B cell (primary cell): ENCODE results near the gene RNASE4. TPM values are rescaled to one million over a fixed set of nuclear protein-coding genes. Genes with fewer than 3 reads are reported as not detected.
"Not testable (repeated sequence)": the region's sequence is repeated elsewhere in the genome, so short reads cannot be mapped to it uniquely, and the experiment has no call there.

ENCODE experiments used
- ATAC-seq: fragments of 200-7000 bp; cut with Tn5 transposase; one replicate; pipeline ENCODE4 v1.10.0; 2021; ENCODE audit warnings: low read depth, mild to moderate bottlenecking, moderate number of reproducible peaks, moderate library complexity
- CTCF ChIA-PET: fragments of 350-600 bp; sonication (Branson Sonifier 250); formaldehyde crosslinking; loops from one replicate; lab custom pipeline; 2021; ENCODE audit warnings: antibody characterized with exemption, inconsistent platforms; lab: Charles Lee
- POLR2A ChIA-PET: fragments of 350-600 bp; sonication (Branson Sonifier 250); formaldehyde crosslinking; loops from one replicate; lab custom pipeline; 2021; ENCODE audit warnings: antibody characterized with exemption; lab: Charles Lee
- DNase-seq: peaks from one replicate; pipeline ENCODE4 v3.0.0; 2013
- H2AFZ ChIP-seq: 2 replicates; pipeline ENCODE4 v1.6.1; 2012; ENCODE audit warnings: mild to moderate bottlenecking, low read depth, low read length; ENCODE audit not compliant: insufficient read depth, poor library complexity, severe bottlenecking
- H3K27ac ChIP-seq, 2 donors: 1 replicate in 1 of 2; 2 replicates in 1 of 2; pipeline ENCODE4 v1.5.1; 2012 to 2013; ENCODE audit warnings: low read length in 2 of 2, mild to moderate bottlenecking in 2 of 2, moderate library complexity in 1 of 2
- H3K27me3 ChIP-seq, 4 experiments: fragments of 200-600 bp in 1 of 4; sonication (generic) in 1 of 4; replicated peaks in 1 of 4; 1 replicate in 2 of 4; 2 replicates in 2 of 4; pipeline versions ENCODE4 v1.6.1 to v1.7.0; 2013 to 2016; ENCODE audit warnings: low read length in 3 of 4, mild to moderate bottlenecking in 2 of 4, mixed read lengths in 1 of 4, moderate library complexity in 1 of 4; ENCODE audit not compliant: insufficient read depth in 4 of 4, control insufficient read depth in 3 of 4; ENCODE audit errors: control extremely low read depth in 1 of 4
- H3K36me3 ChIP-seq, 2 experiments: replicated peaks in 1 of 2; 1 replicate in 1 of 2; 2 replicates in 1 of 2; pipeline versions ENCODE4 v1.6.1 to v1.7.1; 2013; ENCODE audit warnings: low read length in 1 of 2; ENCODE audit not compliant: insufficient read depth in 2 of 2, control insufficient read depth in 1 of 2; ENCODE audit errors: control extremely low read depth in 1 of 2, extremely low read depth in 1 of 2
- H3K4me1 ChIP-seq, 2 donors: fragments of 200-600 bp in 1 of 2; sonication (generic) in 1 of 2; 1 replicate in 1 of 2; 2 replicates in 1 of 2; pipeline versions ENCODE4 v1.5.1 to v1.6.1; 2013 to 2017; ENCODE audit warnings: low read length in 2 of 2; ENCODE audit not compliant: control insufficient read depth in 2 of 2, insufficient read depth in 2 of 2
- H3K4me2 ChIP-seq: replicated peaks from 2 replicates; pipeline ENCODE3; 2012; ENCODE audit warnings: mild to moderate bottlenecking, low read depth, low read length; ENCODE audit not compliant: poor library complexity, severe bottlenecking
- H3K4me3 ChIP-seq, 5 experiments: fragments of 200-600 bp in 1 of 5; sonication (generic) in 1 of 5; 1 replicate in 3 of 5; 2 replicates in 2 of 5; pipeline versions ENCODE4 v1.5.1 to v1.7.0; 2011 to 2016; ENCODE audit warnings: low read length in 4 of 5, mild to moderate bottlenecking in 4 of 5, low read depth in 2 of 5, control low read depth in 1 of 5, moderate library complexity in 1 of 5; ENCODE audit not compliant: insufficient read depth in 1 of 5; ENCODE audit errors: control extremely low read depth in 1 of 5, extremely low read depth in 1 of 5
- H3K79me2 ChIP-seq: fragments of 200-600 bp; sonication (generic); one replicate; pipeline ENCODE4 v1.6.0; 2016; ENCODE audit warnings: low read length; ENCODE audit not compliant: control insufficient read depth, insufficient read depth
- H3K9ac ChIP-seq: fragments of 200-600 bp; sonication (generic); 2 replicates; pipeline ENCODE4 v1.6.1; 2017; ENCODE audit warnings: mild to moderate bottlenecking, low read length, moderate library complexity
- H3K9me3 ChIP-seq, 3 donors: one replicate each; pipeline versions ENCODE4 v1.6.1 to v1.7.1; 2013; ENCODE audit warnings: low read length in 2 of 3; ENCODE audit not compliant: control insufficient read depth in 2 of 3, insufficient read depth in 1 of 3; ENCODE audit errors: control extremely low read depth in 1 of 3
- H4K20me1 ChIP-seq: 2 replicates; pipeline ENCODE4 v1.6.0; 2012; ENCODE audit warnings: mild to moderate bottlenecking, low read length; ENCODE audit not compliant: insufficient read depth, control insufficient read depth, poor library complexity, severe bottlenecking
- H3K27ac Mint-ChIP-seq: one replicate; pipeline ENCODE4 v1.8.0; 2021; ENCODE audit warnings: mixed read lengths
- H3K27me3 Mint-ChIP-seq: one replicate; pipeline ENCODE4 v1.8.0; 2021; ENCODE audit warnings: mixed read lengths
- H3K4me1 Mint-ChIP-seq: one replicate; pipeline ENCODE4 v1.8.0; 2021; ENCODE audit warnings: mixed read lengths
- H3K4me3 Mint-ChIP-seq: one replicate; pipeline ENCODE4 v1.8.0; 2021; ENCODE audit warnings: mixed read lengths
- H3K9me3 Mint-ChIP-seq: one replicate; pipeline ENCODE4 v1.8.0; 2022; ENCODE audit warnings: mixed read lengths; ENCODE audit not compliant: insufficient read depth
- EZH2 ChIP-seq: IDR thresholded peaks from 2 replicates; pipeline ENCODE4 v1.6.1; 2012; ENCODE audit warnings: borderline replicate concordance, low read depth, mild to moderate bottlenecking, moderate library complexity, low read length; ENCODE audit not compliant: insufficient read depth, poor library complexity, severe bottlenecking
- WGBS: methylation state at CpG from one replicate; pipeline ENCODE4 v1.1.5; 2013; ENCODE audit warnings: missing lambda C conversion rate; ENCODE audit not compliant: insufficient coverage; 5-methylcytosine and 5-hydroxymethylcytosine counted together
- intact Hi-C: fragments of 100-400 bp; cut with micrococcal nuclease; formaldehyde crosslinking; loops from one replicate; pipeline ENCODE4 v1.10.0; 2022
- polyA plus RNA-seq: library from polyadenylated mRNA; depleted of rRNA; stranded (reverse); fragments of >200 nt; gene quantifications from 2 replicates; pipeline ENCODE4 v1.2.3, GENCODE V29; 2012
- total RNA-seq, 2 donors: library from RNA; stranded (reverse); fragments of 120-200 nt in 1 of 2; gene quantifications; 1 replicate in 1 of 2; 2 replicates in 1 of 2; pipeline versions ENCODE4 v1.2.3 to v1.2.4, GENCODE V29; 2013 to 2022
- TF ChIP-seq, protein P1 (sequence below): fragments of 200-600 bp; IDR thresholded peaks from one replicate; pipeline ENCODE4 v1.8.0; 2022; ENCODE audit warnings: antibody characterized with exemption, mild to moderate bottlenecking

The RNASE4 gene
- total and polyA plus RNA-seq, 2 donors (not counting 1 experiment from before 2014, with no cell fraction given) = 1.8 TPM

DNA sequence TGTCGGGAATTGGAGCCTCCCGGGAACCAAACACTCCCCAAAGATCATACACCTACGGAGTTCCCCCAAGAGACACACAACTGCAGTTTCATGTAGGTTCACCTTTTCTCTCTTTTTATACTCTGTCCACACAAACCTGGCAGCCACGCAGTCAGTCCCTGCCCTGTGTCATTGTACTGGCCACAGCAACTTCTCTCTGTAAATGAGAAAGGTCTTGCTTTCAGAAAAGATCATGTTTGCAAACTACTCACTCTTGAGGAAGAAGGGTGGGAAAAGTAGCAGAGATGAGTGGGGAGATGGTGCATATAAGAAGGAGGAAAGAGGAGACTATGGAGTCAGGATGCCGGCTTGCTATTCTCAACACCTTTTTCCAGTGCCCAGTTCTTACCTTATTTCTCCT lies 14.6 kb downstream of the RNASE4 start:
- DNase-seq = no peak
- Histone ChIP-seq H3K9me3 (peaks cover 0 to 11% (median 0%) of the 10 kb centered on the region in 3 donors), H4K20me1 (no peaks in the 10 kb centered on the region), H3K4me1 (no peaks in the 10 kb centered on the region), H3K27ac (no peak overlapping the region), H3K9ac (no peak overlapping the region), H3K36me3 (no peaks in the 10 kb centered on the region), H3K4me2 (no peak overlapping the region), H3K4me3 (no peak overlapping the region), H3K79me2 (no peaks in the 10 kb centered on the region), H3K27me3 (no peaks in the 10 kb centered on the region), H2AFZ (no peak overlapping the region)
- Mint-ChIP-seq H3K4me3 (no peak overlapping the region), H3K4me1 (peaks cover 6% of the 10 kb centered on the region), H3K27me3 (no peaks in the 10 kb centered on the region), H3K9me3 (no peaks in the 10 kb centered on the region), H3K27ac (no peak overlapping the region)
- TF ChIP-seq EZH2 = no peak
- TF ChIP-seq, protein P1, sequence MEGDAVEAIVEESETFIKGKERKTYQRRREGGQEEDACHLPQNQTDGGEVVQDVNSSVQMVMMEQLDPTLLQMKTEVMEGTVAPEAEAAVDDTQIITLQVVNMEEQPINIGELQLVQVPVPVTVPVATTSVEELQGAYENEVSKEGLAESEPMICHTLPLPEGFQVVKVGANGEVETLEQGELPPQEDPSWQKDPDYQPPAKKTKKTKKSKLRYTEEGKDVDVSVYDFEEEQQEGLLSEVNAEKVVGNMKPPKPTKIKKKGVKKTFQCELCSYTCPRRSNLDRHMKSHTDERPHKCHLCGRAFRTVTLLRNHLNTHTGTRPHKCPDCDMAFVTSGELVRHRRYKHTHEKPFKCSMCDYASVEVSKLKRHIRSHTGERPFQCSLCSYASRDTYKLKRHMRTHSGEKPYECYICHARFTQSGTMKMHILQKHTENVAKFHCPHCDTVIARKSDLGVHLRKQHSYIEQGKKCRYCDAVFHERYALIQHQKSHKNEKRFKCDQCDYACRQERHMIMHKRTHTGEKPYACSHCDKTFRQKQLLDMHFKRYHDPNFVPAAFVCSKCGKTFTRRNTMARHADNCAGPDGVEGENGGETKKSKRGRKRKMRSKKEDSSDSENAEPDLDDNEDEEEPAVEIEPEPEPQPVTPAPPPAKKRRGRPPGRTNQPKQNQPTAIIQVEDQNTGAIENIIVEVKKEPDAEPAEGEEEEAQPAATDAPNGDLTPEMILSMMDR = no peak
- CTCF ChIA-PET = interaction anchor here (0.8 to 5.4 kb wide), 19 partner anchors 9 to 273 kb away, joined by 3 to 140 read pairs (median 5); partner anchors contain the start of gene RNASE6
- intact Hi-C loops = no loop called here
- ATAC-seq = no peak
- POLR2A ChIA-PET = no interaction called here
- WGBS = 96% methylated on average over 4 of the region's 5 CpGs

DNA sequence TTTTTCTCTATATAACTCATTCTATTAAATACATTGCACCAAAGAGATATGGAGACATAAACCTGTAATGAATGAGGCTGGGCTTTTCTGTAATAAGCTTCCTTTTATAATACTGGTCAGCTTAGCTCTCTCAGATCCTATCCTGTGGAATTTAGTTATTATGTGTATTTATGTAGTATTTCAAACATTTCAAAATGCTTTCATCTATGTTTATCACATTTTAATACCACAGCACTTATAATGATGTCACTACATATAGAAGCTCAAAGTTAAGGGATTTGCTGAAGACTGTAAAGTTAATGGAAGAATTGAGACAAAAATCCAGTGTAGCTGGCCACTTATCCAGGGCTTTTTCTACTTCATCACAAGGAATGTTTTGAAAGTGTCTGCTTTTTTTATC lies 15.6 kb downstream of the RNASE4 start:
- no peak overlapping the region for H3K4me2 ChIP-seq
- H3K27ac ChIP-seq = no peak overlapping the region
- Mint-ChIP-seq H3K4me1 (peaks cover 6% of the 10 kb centered on the region), H3K27ac (no peak overlapping the region), H3K27me3 (no peaks in the 10 kb centered on the region), H3K9me3 (no peaks in the 10 kb centered on the region), H3K4me3 (no peak overlapping the region)
- H3K36me3 ChIP-seq = no peaks in the 10 kb centered on the region
- H3K4me1 ChIP-seq = no peaks in the 10 kb centered on the region
- DNase-seq (no peak), ATAC-seq (no peak)
- no peak overlapping the region for H3K4me3 ChIP-seq
- H3K9ac ChIP-seq = no peak overlapping the region
- peaks cover 0 to 11% (median 1%) of the 10 kb centered on the region in 3 donors for H3K9me3 ChIP-seq
- H3K27me3 ChIP-seq = no peaks in the 10 kb centered on the region
- CTCF ChIA-PET = interaction anchor here (0.7 to 2.3 kb wide), 21 partner anchors 9 to 174 kb away, joined by 3 to 29 read pairs (median 4); partner anchors contain the start of gene EDDM3A
- H4K20me1 ChIP-seq = no peaks in the 10 kb centered on the region
- H2AFZ ChIP-seq = no peak overlapping the region
- no peaks in the 10 kb centered on the region for H3K79me2 ChIP-seq
- TF ChIP-seq EZH2 = no peak
- TF ChIP-seq, protein P1 = no peak
- intact Hi-C loops = no loop called here
- POLR2A ChIA-PET = no interaction called here

DNA sequence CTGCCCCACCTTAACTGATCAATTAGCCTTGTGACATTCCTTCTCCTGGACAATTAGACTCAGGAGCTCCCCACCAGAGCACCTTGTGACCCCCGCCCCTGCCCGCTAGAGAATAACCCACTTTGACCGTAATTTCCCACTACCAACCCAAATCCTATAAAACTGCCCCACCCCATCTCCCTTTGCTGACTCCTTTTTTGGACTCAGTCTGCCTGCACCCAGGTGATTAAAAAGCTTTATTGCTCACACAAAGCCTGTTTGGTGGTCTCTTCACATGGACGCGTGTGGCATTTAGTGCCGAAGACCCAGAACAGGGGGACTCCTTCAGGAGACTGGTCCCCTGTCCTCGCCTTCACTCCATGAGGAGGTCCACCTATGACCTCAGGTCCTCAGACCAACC lies 16.6 kb downstream of the RNASE4 start:
- H3K9ac ChIP-seq, H3K79me2 ChIP-seq, H3K27me3 ChIP-seq, H4K20me1 ChIP-seq, POLR2A ChIA-PET, H3K4me2 ChIP-seq, H2AFZ ChIP-seq, H3K9me3 Mint-ChIP-seq, ATAC-seq, H3K4me3 Mint-ChIP-seq, H3K4me1 Mint-ChIP-seq, H3K27ac ChIP-seq, H3K4me1 ChIP-seq, H3K4me3 ChIP-seq, intact Hi-C loops, H3K27ac Mint-ChIP-seq, H3K27me3 Mint-ChIP-seq, DNase-seq, H3K36me3 ChIP-seq: not testable (repeated sequence)
- CTCF ChIA-PET = interaction anchor here (1.0 to 2.3 kb wide), 8 partner anchors 20 to 173 kb away, joined by 3 to 29 read pairs (median 6); no protein-coding TSS in a partner anchor
- WGBS = 98% methylated on average over 7 of the region's 7 CpGs
- H3K9me3 ChIP-seq = peaks cover 0 to 11% (median 1%) of the 10 kb centered on the region in 3 donors
